HepG2 (cell line): ENCODE data around the gene TRERF1. TPM values are rescaled to one million over a fixed set of nuclear protein-coding genes. Genes with fewer than 3 reads are reported as not detected.

Experiments
- ATAC-seq: fragments of 200-7000 bp; cut with Tn5 transposase; 3 replicates; pipeline ENCODE4 v1.9.1; 2020; ENCODE audit warnings: mild to moderate bottlenecking, moderate library complexity
- BruUV-seq: library from RNA; stranded (reverse); fragments of 400-500 nt; replicated peaks from 2 replicates; lab custom pipeline; 2021; lab: Mats Ljungman, UMichigan
- CTCF ChIA-PET: fragments of 300-600 bp; formaldehyde crosslinking; extraction: SDS; loops from one replicate; lab custom pipeline; 2021; ENCODE audit warnings: low total read pairs, inconsistent platforms, low intra/inter-chr PET ratio; lab: Yijun Ruan, JAX
- POLR2A ChIA-PET: fragments of 350-600 bp; sonication (Branson Sonifier 250); formaldehyde crosslinking; loops from one replicate; lab custom pipeline; 2020; ENCODE audit warnings: antibody characterized with exemption, inconsistent platforms; lab: Yijun Ruan, JAX
- DNase-seq: peaks from one replicate; pipeline ENCODE4 v3.0.0-alpha.2; 2015; ENCODE audit warnings: low spot score
- FAIRE-seq: peaks from 3 replicates; lab custom pipeline; 2011; peaks lifted over from hg19 to GRCh38; lab: Jason Lieb, UNC
- H2AFZ ChIP-seq: one replicate; pipeline ENCODE4 v1.6.1; 2011; ENCODE audit warnings: low read length, inconsistent platforms
- H3K27ac ChIP-seq: fragments of 300-600 bp; 3 replicates; pipeline ENCODE4 v1.8.0; 2011; ENCODE audit warnings: mixed run types, mild to moderate bottlenecking, mixed read lengths, low read length, inconsistent platforms; ENCODE audit not compliant: insufficient read depth; ENCODE audit errors: extremely low read length
- H3K27me3 ChIP-seq, 2 experiments: fragments of 200-600 bp in 1 of 2; 2 replicates in 1 of 2; 3 replicates in 1 of 2; pipeline versions ENCODE4 v1.6.0 to v1.8.0; 2011; ENCODE audit warnings: low read length in 2 of 2, mild to moderate bottlenecking in 2 of 2, moderate library complexity in 2 of 2, inconsistent platforms in 1 of 2; ENCODE audit not compliant: insufficient read depth in 2 of 2, control insufficient read depth in 1 of 2
- H3K36me3 ChIP-seq, 2 experiments: fragments of 200-600 bp in 1 of 2; replicated peaks in 1 of 2; 2 replicates in 1 of 2; 3 replicates in 1 of 2; pipeline versions ENCODE4 v1.5.1 to v1.8.0; 2011; ENCODE audit warnings: low read length in 2 of 2, inconsistent platforms in 1 of 2; ENCODE audit not compliant: insufficient read depth in 2 of 2, control insufficient read depth in 1 of 2
- H3K4me1 ChIP-seq: 2 replicates; pipeline ENCODE4 v1.5.1; 2012; ENCODE audit warnings: low read length, inconsistent platforms; ENCODE audit not compliant: insufficient read depth
- H3K4me2 ChIP-seq: 2 replicates; pipeline ENCODE4 v1.6.0; 2011; ENCODE audit warnings: low read depth, low read length, inconsistent platforms
- H3K4me3 ChIP-seq, 3 experiments: fragments of 200-600 bp in 1 of 3; sonication (generic), shearing (Covaris generic) in 1 of 3; replicated peaks in 1 of 3; 2 replicates each; pipeline ENCODE4 v1.5.1; 2011 to 2016; ENCODE audit warnings: low read length in 3 of 3, inconsistent platforms in 2 of 3, low read depth in 2 of 3, mild to moderate bottlenecking in 2 of 3, control low read depth in 1 of 3, mixed read lengths in 1 of 3; ENCODE audit not compliant: insufficient read depth in 1 of 3
- H3K79me2 ChIP-seq: one replicate; pipeline ENCODE4 v1.6.1; 2011; ENCODE audit warnings: low read length, inconsistent platforms; ENCODE audit not compliant: insufficient read depth
- H3K9ac ChIP-seq: 2 replicates; pipeline ENCODE4 v1.6.0; 2011; ENCODE audit warnings: mild to moderate bottlenecking, low read depth, low read length, inconsistent platforms; ENCODE audit not compliant: insufficient read depth
- H3K9me3 ChIP-seq: 2 replicates; pipeline ENCODE4 v1.5.1; 2012; ENCODE audit warnings: mild to moderate bottlenecking, low read length
- H4K20me1 ChIP-seq: 2 replicates; pipeline ENCODE4 v1.6.0; 2011; ENCODE audit warnings: inconsistent platforms, mild to moderate bottlenecking, low read length, moderate library complexity; ENCODE audit not compliant: insufficient read depth
- GTF2F1 ChIP-seq: fragments of 150-350 bp; IDR thresholded peaks from 2 replicates; pipeline ENCODE4 v1.6.1; 2014; ENCODE audit warnings: low read length
- MXD4 ChIP-seq: IDR thresholded peaks from 2 replicates; pipeline ENCODE4 v1.6.1; 2016; ENCODE audit warnings: mild to moderate bottlenecking, missing biosample characterization, missing genetic modification reagents
- NFATC3 ChIP-seq: sonication (generic); formaldehyde crosslinking; IDR thresholded peaks from 2 replicates; pipeline ENCODE4 v1.5.1; 2020; ENCODE audit warnings: mild to moderate bottlenecking, missing genetic modification reagents
- PCBP1 ChIP-seq: fragments of 200-400 bp; formaldehyde crosslinking; IDR thresholded peaks from 2 replicates; pipeline ENCODE4 v1.6.1; 2017; ENCODE audit warnings: mild to moderate bottlenecking, low read depth, low read length, borderline replicate concordance
- RBM39 ChIP-seq: fragments of 200-400 bp; formaldehyde crosslinking; IDR thresholded peaks from one replicate; pipeline ENCODE4 v1.6.1; 2018; ENCODE audit warnings: antibody characterized with exemption, mild to moderate bottlenecking, low read depth, low read length; ENCODE audit not compliant: poor library complexity, severe bottlenecking
- REPIN1 ChIP-seq: sonication (generic); formaldehyde crosslinking; IDR thresholded peaks from 2 replicates; pipeline ENCODE4 v1.8.0; 2022; ENCODE audit warnings: missing genetic modification reagents, low read depth, mild to moderate bottlenecking, borderline replicate concordance
- SKIL ChIP-seq: sonication (generic); formaldehyde crosslinking; IDR thresholded peaks from 2 replicates; pipeline ENCODE4 v1.8.0; 2022; ENCODE audit warnings: missing genetic modification reagents, mild to moderate bottlenecking, moderate library complexity, borderline replicate concordance
- STAT6 ChIP-seq: sonication (generic); formaldehyde crosslinking; IDR thresholded peaks from 2 replicates; pipeline ENCODE4 v1.4.0; 2020; ENCODE audit warnings: missing genetic modification reagents, mild to moderate bottlenecking, borderline replicate concordance
- ZFP90 ChIP-seq: sonication (generic); formaldehyde crosslinking; IDR thresholded peaks from 2 replicates; pipeline ENCODE4 v1.8.0; 2022; ENCODE audit warnings: missing genetic modification reagents, mild to moderate bottlenecking, inconsistent platforms, borderline replicate concordance
- ZIK1 ChIP-seq: sonication (generic); formaldehyde crosslinking; IDR thresholded peaks from 2 replicates; pipeline ENCODE4 v1.5.0; 2020; ENCODE audit warnings: mild to moderate bottlenecking, low read depth, missing genetic modification reagents, borderline replicate concordance
- ZNF225 ChIP-seq: sonication (generic); formaldehyde crosslinking; IDR thresholded peaks from 2 replicates; pipeline ENCODE4 v1.4.0; 2020; ENCODE audit warnings: mild to moderate bottlenecking, missing genetic modification reagents
- ZNF354B ChIP-seq: sonication (generic); formaldehyde crosslinking; IDR thresholded peaks from 2 replicates; pipeline ENCODE4 v1.8.0; 2022; ENCODE audit warnings: mild to moderate bottlenecking, missing genetic modification reagents
- ZNF670 ChIP-seq: sonication (generic); formaldehyde crosslinking; IDR thresholded peaks from 2 replicates; pipeline ENCODE4 v1.8.0; 2022; ENCODE audit warnings: mild to moderate bottlenecking, missing genetic modification reagents, borderline replicate concordance
- ZNF776 ChIP-seq: sonication (generic); formaldehyde crosslinking; IDR thresholded peaks from 2 replicates; pipeline ENCODE4 v1.4.0; 2020; ENCODE audit warnings: mild to moderate bottlenecking, missing genetic modification reagents
- ZSCAN31 ChIP-seq: sonication (generic); formaldehyde crosslinking; IDR thresholded peaks from 2 replicates; pipeline ENCODE4 v1.5.0; 2020; ENCODE audit warnings: low read depth, mild to moderate bottlenecking, missing genetic modification reagents
- ZXDC ChIP-seq: sonication (generic); formaldehyde crosslinking; IDR thresholded peaks from 2 replicates; pipeline ENCODE4 v1.5.0; 2020; ENCODE audit warnings: mild to moderate bottlenecking, missing genetic modification reagents
- WGBS: methylation state at CpG from one replicate; pipeline ENCODE4 v1.1.6; 2017; ENCODE audit warnings: low lambda C conversion rate; 5-methylcytosine and 5-hydroxymethylcytosine counted together
- in situ Hi-C: cut with HindIII; loops from 2 replicates; pipeline ENCODE4 v1.10.0; 2017; ENCODE audit warnings: low pct_unique_long_range_greater_than_20kb; ENCODE audit not compliant: extremely low pct_ligation_motif_present
- intact Hi-C: fragments of 100-400 bp; cut with micrococcal nuclease; formaldehyde crosslinking; loops from one replicate; pipeline ENCODE4 v1.10.0; 2022; ENCODE audit not compliant: unreplicated experiment
- polyA plus RNA-seq, 8 experiments: library from polyadenylated mRNA; depleted of rRNA in 3 of 8; stranded (reverse) in 7 of 8; unstranded in 1 of 8; fragments of >200 nt; fragmentation: Illumina TruSeq in 4 of 8; extraction: Trizol in 4 of 8; gene quantifications; 2 replicates each; pipeline versions ENCODE4 v1.2.1 to v1.2.3, GENCODE V29; 2011 to 2016; ENCODE audit warnings: low read depth in 4 of 8, missing spikeins in 1 of 8, mixed read lengths in 1 of 8; ENCODE audit not compliant: insufficient read depth in 1 of 8
- total RNA-seq, 5 experiments: library from RNA; depleted of rRNA; stranded (reverse); fragments of >200 nt; fragmentation: Illumina TruSeq; extraction: Trizol; gene quantifications; 2 replicates each; pipeline ENCODE4 v1.2.3, GENCODE V29; 2016; ENCODE audit warnings: low read depth in 1 of 5

TRERF1 gene
- total and polyA plus RNA-seq, 2 of the 13 experiments (the other 11 are each of a cell fraction or from before 2014, with no cell fraction given) = 0.02 TPM; not detected in 1

- Histone ChIP-seq H4K20me1 (no peaks in the 10 kb centered on the region), H3K9ac (no peak overlapping the region), H3K9me3 (no peaks in the 10 kb centered on the region), H2AFZ (no peak overlapping the region), H3K4me1 (no peaks in the 10 kb centered on the region), H3K79me2 (no peaks in the 10 kb centered on the region), H3K4me3 (no peak overlapping the region), H3K27me3 (peaks cover 2 to 27% of the 10 kb centered on the region in 2 experiments; a peak in 4 of 5 replicates), H3K27ac (no peak overlapping the region), H3K36me3 (no peaks in the 10 kb centered on the region), H3K4me2 (no peak overlapping the region)
- FAIRE-seq = no peak
- TF ChIP-seq REPIN1 (CRISPR knock-in tag) = no peak
- TF ChIP-seq MXD4 (CRISPR knock-in tag) = no peak
- TF ChIP-seq ZFP90 (CRISPR knock-in tag) = no peak
- TF ChIP-seq RBM39 = no peak
- no peak for TF ChIP-seq SKIL
- no peak for TF ChIP-seq ZIK1
- no peak for TF ChIP-seq ZNF776 (CRISPR knock-in tag)
- TF ChIP-seq ZNF670 (CRISPR knock-in tag) = no peak
- no peak for TF ChIP-seq ZSCAN31 (CRISPR knock-in tag)
- TF ChIP-seq NFATC3 (CRISPR knock-in tag) = no peak
- TF ChIP-seq STAT6 (CRISPR knock-in tag) = no peak
- no peak for TF ChIP-seq ZXDC (CRISPR knock-in tag)
- TF ChIP-seq GTF2F1 = no peak
- TF ChIP-seq PCBP1 = no peak
- TF ChIP-seq ZNF354B (CRISPR knock-in tag) = no peak
- no peak for TF ChIP-seq ZNF225 (CRISPR knock-in tag)
- 44% methylated on average over 11 of the region's 11 CpGs for WGBS
- no peak for ATAC-seq
- CTCF ChIA-PET = no interaction called here
- intact Hi-C loops (no loop called here), in situ Hi-C loops (no loop called here)
- POLR2A ChIA-PET = no interaction called here
- DNase-seq = no peak
- no TSS peak for BruUV-seq
Observed at GRCh38 chr6:42337985-42338743, 113.6 kb downstream of the TRERF1 start.
